Endothelial cell of coronary artery (primary cell): Measurements from ENCODE around the gene TMEM92. TPM values are rescaled to one million over a fixed set of nuclear protein-coding genes. Genes with fewer than 3 reads are reported as not detected.

ENCODE experiments used
- total RNA-seq: library from RNA; depleted of rRNA; stranded (reverse); fragments of >200 nt; gene quantifications from 2 replicates; pipeline ENCODE4 v1.2.3, GENCODE V29; 2014

TMEM92 gene
- not detected in 2 replicates for total RNA-seq

GRCh38 chr17:50274142-50274896 is at the start of gene TMEM92:
Gene TMEM92 (plus strand): TSS chr17:50274466. CDS start chr17:50274502, 36 bp downstream.

Other genes with a start within 250 kb of the TMEM92 start
- gene ITGA3, start 218.4 kb upstream of the TMEM92 start, total RNA-seq: 94.5 and 266 TPM in 2 replicates
- gene PDK2, start 179.1 kb upstream of the TMEM92 start, total RNA-seq: 7.8 and 11.5 TPM in 2 replicates
- 2.8 and 5.0 TPM in 2 replicates for gene SAMD14, start 144.3 kb upstream of the TMEM92 start, total RNA-seq
- 30.9 and 46.6 TPM in 2 replicates for gene PPP1R9B, start 123.8 kb upstream of the TMEM92 start, total RNA-seq
- 0.75 TPM in 1 of 2 replicates, not detected in the other for gene SGCA, start 108.5 kb upstream of the TMEM92 start, total RNA-seq
- gene COL1A1, start 72.8 kb upstream of the TMEM92 start, total RNA-seq: 1.2 and 725 TPM in 2 replicates
- 28.8 and 39.6 TPM in 2 replicates for gene XYLT2, start 71.7 kb downstream of the TMEM92 start, total RNA-seq
- gene MRPL27, start 98.7 kb downstream of the TMEM92 start, total RNA-seq: 54.5 and 68.1 TPM in 2 replicates
- gene EME1, start 98.8 kb downstream of the TMEM92 start, total RNA-seq: 3.6 and 4.0 TPM in 2 replicates
- 162 and 203 TPM in 2 replicates for gene LRRC59, start 123.1 kb downstream of the TMEM92 start, total RNA-seq
- gene ACSF2, start 151.8 kb downstream of the TMEM92 start, total RNA-seq: 13.8 and 17.3 TPM in 2 replicates
- gene CHAD, start 194.4 kb downstream of the TMEM92 start, total RNA-seq: not detected in 2 replicates
- gene RSAD1, start 204.4 kb downstream of the TMEM92 start, total RNA-seq: 17.4 and 18.9 TPM in 2 replicates
- 0.18 and 1.1 TPM in 2 replicates for gene MYCBPAP, start 234.0 kb downstream of the TMEM92 start, total RNA-seq